HCT116 (cell line): ENCODE data around the gene ASPHD2. TPM values are rescaled to one million over a fixed set of nuclear protein-coding genes. Genes with fewer than 3 reads are reported as not detected.

ENCODE experiments used
- ATAC-seq: fragments of 200-7000 bp; cut with Tn5 transposase; 2 replicates; pipeline ENCODE4 v1.9.1; 2020; ENCODE audit warnings: mild to moderate bottlenecking, moderate library complexity
- BruUV-seq: library from RNA; stranded (reverse); fragments of 400-500 nt; replicated peaks from 2 replicates; lab custom pipeline; 2021; lab: Mats Ljungman, UMichigan
- CTCF ChIA-PET: fragments of 300-600 bp; sonication (Branson Sonifier 250); formaldehyde crosslinking; loops from one replicate; lab custom pipeline; 2021; ENCODE audit warnings: antibody characterized with exemption; lab: Charles Lee
- POLR2A ChIA-PET: fragments of 300-600, 350-600 bp; sonication (Branson Sonifier 250); formaldehyde crosslinking; loops from one replicate; lab custom pipeline; 2021; ENCODE audit warnings: antibody characterized with exemption; lab: Charles Lee
- RAD21 ChIA-PET, 2 experiments: fragments of 300-600 bp; sonication (Branson Sonifier 250); formaldehyde crosslinking; loops; one replicate each; lab custom pipeline; 2023; ENCODE audit warnings: low total read pairs in 2 of 2; ENCODE audit not compliant: uncharacterized antibody in 2 of 2, unreplicated experiment in 2 of 2, low non-redundant PET in 1 of 2; lab: Charles Lee
- DNase-seq: peaks from one replicate; pipeline ENCODE4 v3.0.0-alpha.2; 2010; ENCODE audit warnings: low read depth, low spot score
- H2AFZ ChIP-seq: fragments of 200-600 bp; shearing (Covaris generic), sonication (generic); 2 replicates; pipeline ENCODE4 v1.6.1; 2017; ENCODE audit warnings: low read depth, mixed run types, mixed read lengths, antibody characterized with exemption, low read length; ENCODE audit not compliant: poor library complexity, severe bottlenecking
- H3K27ac ChIP-seq: 2 replicates; pipeline ENCODE4 v1.5.1; 2012; ENCODE audit warnings: low read depth, low read length
- H3K27me3 ChIP-seq: fragments of 200-600 bp; sonication (generic); 2 replicates; pipeline ENCODE4 v1.6.1; 2016; ENCODE audit warnings: mixed run types, low read length, mixed read lengths; ENCODE audit not compliant: insufficient read depth
- H3K36me3 ChIP-seq, 2 experiments: fragments of 200-500 bp in 1 of 2; fragments of 200-600 bp in 1 of 2; sonication (Bioruptor generic) in 1 of 2; sonication (generic) in 1 of 2; 2 replicates each; pipeline versions ENCODE4 v1.5.1 to v1.6.1; 2014 to 2016; ENCODE audit warnings: low read length in 2 of 2, inconsistent platforms in 1 of 2, mixed read lengths in 1 of 2, mixed run types in 1 of 2; ENCODE audit not compliant: insufficient read depth in 2 of 2, control insufficient read depth in 1 of 2
- H3K4me1 ChIP-seq, 2 experiments: fragments of 200-600 bp in 1 of 2; sonication (generic) in 1 of 2; 2 replicates each; pipeline versions ENCODE4 v1.5.1 to v1.6.1; 2012 to 2017; ENCODE audit warnings: low read length in 2 of 2, inconsistent platforms in 1 of 2, mild to moderate bottlenecking in 1 of 2, mixed read lengths in 1 of 2, mixed run types in 1 of 2, moderate library complexity in 1 of 2; ENCODE audit not compliant: insufficient read depth in 2 of 2, control insufficient read depth in 1 of 2
- H3K4me2 ChIP-seq: fragments of 200-600 bp; sonication (generic); 2 replicates; pipeline ENCODE4 v1.6.1; 2017; ENCODE audit warnings: mixed run types, low read length, mixed read lengths
- H3K4me3 ChIP-seq, 2 experiments: fragments of 200-600 bp in 1 of 2; sonication (generic) in 1 of 2; replicated peaks in 1 of 2; 2 replicates each; pipeline ENCODE4 v1.5.1; 2011 to 2016; ENCODE audit warnings: low read length in 2 of 2, control low read depth in 1 of 2, low read depth in 1 of 2, mild to moderate bottlenecking in 1 of 2, mixed read lengths in 1 of 2, mixed run types in 1 of 2
- H3K79me2 ChIP-seq: fragments of 200-600 bp; sonication (generic); 2 replicates; pipeline ENCODE4 v1.6.1; 2017; ENCODE audit warnings: mild to moderate bottlenecking, mixed run types, low read length, moderate library complexity, mixed read lengths; ENCODE audit not compliant: insufficient read depth
- H3K9ac ChIP-seq: fragments of 200-600 bp; sonication (generic); 2 replicates; pipeline ENCODE4 v1.6.1; 2016; ENCODE audit warnings: low read length, mixed read lengths
- H3K9me2 ChIP-seq: fragments of 200-600 bp; sonication (generic), shearing (Covaris generic); 2 replicates; pipeline ENCODE4 v1.6.1; 2017; ENCODE audit warnings: mixed run types, mild to moderate bottlenecking, moderate library complexity; ENCODE audit not compliant: insufficient read depth
- H3K9me3 ChIP-seq, 2 experiments: fragments of 200-500 bp in 1 of 2; fragments of 200-600 bp in 1 of 2; sonication (Bioruptor generic) in 1 of 2; sonication (generic) in 1 of 2; 2 replicates each; pipeline ENCODE4 v1.6.1; 2014 to 2017; ENCODE audit warnings: low read length in 2 of 2, mixed read lengths in 2 of 2, inconsistent platforms in 1 of 2, low read depth in 1 of 2, mild to moderate bottlenecking in 1 of 2, mixed run types in 1 of 2, moderate library complexity in 1 of 2; ENCODE audit not compliant: control insufficient read depth in 1 of 2, insufficient read depth in 1 of 2
- H4K20me1 ChIP-seq: fragments of 200-600 bp; sonication (generic), shearing (Covaris generic); 2 replicates; pipeline ENCODE4 v1.6.1; 2017; ENCODE audit warnings: mixed run types, mild to moderate bottlenecking, moderate library complexity; ENCODE audit not compliant: insufficient read depth
- ELF1 ChIP-seq: IDR thresholded peaks from 2 replicates; pipeline ENCODE4 v1.6.1; 2012; ENCODE audit warnings: low read depth, borderline replicate concordance
- EZH2 ChIP-seq: fragments of 200-600 bp; sonication (generic); IDR thresholded peaks from 2 replicates; pipeline ENCODE4 v1.6.1; 2017; ENCODE audit warnings: antibody characterized with exemption, mixed run types
- FOSL1 ChIP-seq: IDR thresholded peaks from 2 replicates; pipeline ENCODE4 v1.6.1; 2012; ENCODE audit warnings: low read depth
- POLR2A ChIP-seq: IDR thresholded peaks from 2 replicates; pipeline ENCODE4 v1.7.0; 2011; ENCODE audit warnings: borderline replicate concordance; ENCODE audit not compliant: insufficient read depth, insufficient read length; ENCODE audit errors: extremely low read depth
- RAD21 ChIP-seq: IDR thresholded peaks from 2 replicates; pipeline ENCODE4 v1.6.1; 2012; ENCODE audit warnings: low read depth, mild to moderate bottlenecking
- SIN3A ChIP-seq: IDR thresholded peaks from 2 replicates; pipeline ENCODE4 v1.6.1; 2012; ENCODE audit warnings: low read depth
- SRF ChIP-seq: IDR thresholded peaks from 2 replicates; pipeline ENCODE4 v1.6.1; 2012; ENCODE audit warnings: low read depth
- TCF7L2 ChIP-seq: IDR thresholded peaks from 2 replicates; pipeline ENCODE4 v1.7.0; 2011; ENCODE audit warnings: borderline replicate concordance, inconsistent platforms; ENCODE audit not compliant: insufficient read depth, insufficient read length; ENCODE audit errors: extremely low read depth
- ZFX ChIP-seq: fragments of 450-650 bp; IDR thresholded peaks from 2 replicates; pipeline ENCODE4 v1.6.1; 2017
- ZNF274 ChIP-seq: fragments of 200-500 bp; sonication (Bioruptor generic); IDR thresholded peaks from 2 replicates; pipeline ENCODE4 v1.6.1; 2014; ENCODE audit warnings: mild to moderate bottlenecking, low read depth, low read length, inconsistent platforms
- intact Hi-C: fragments of 100-400 bp; cut with micrococcal nuclease; formaldehyde crosslinking; loops from 2 replicates; pipeline ENCODE4 v1.10.0; 2022
- total RNA-seq: library from RNA; stranded (reverse); gene quantifications from one replicate; pipeline ENCODE4 v1.2.1, GENCODE V29; 2021; ENCODE audit not compliant: unreplicated experiment
- TF ChIP-seq, protein P1 (sequence below): IDR thresholded peaks from 2 replicates; pipeline ENCODE4 v1.6.1; 2011; ENCODE audit warnings: mild to moderate bottlenecking, low read length, moderate library complexity; ENCODE audit not compliant: insufficient replicate concordance; ENCODE audit errors: extremely low read depth
- TF ChIP-seq, protein P2 (sequence below), 3 experiments: fragments of 200-600 bp in 1 of 3; sonication (generic) in 1 of 3; IDR thresholded peaks in 2 of 3; conservative IDR thresholded peaks in 1 of 3; 2 replicates each; pipeline ENCODE4 v1.5.1; 2012 to 2017; ENCODE audit warnings: low read depth in 2 of 3, low read length in 2 of 3, antibody characterized with exemption in 1 of 3, borderline replicate concordance in 1 of 3, control low read depth in 1 of 3, mild to moderate bottlenecking in 1 of 3, mixed read lengths in 1 of 3, mixed run types in 1 of 3, moderate library complexity in 1 of 3; ENCODE audit not compliant: insufficient read depth in 1 of 3
- TF ChIP-seq, protein P3 (sequence below): IDR thresholded peaks from 2 replicates; pipeline ENCODE4 v1.6.1; 2012
- TF ChIP-seq, protein P4 (sequence below): IDR thresholded peaks from 2 replicates; pipeline ENCODE4 v1.6.1; 2012

The ASPHD2 gene
- total RNA-seq, 1 experiment from 2014 or later, result 4.1 TPM

DNA sequence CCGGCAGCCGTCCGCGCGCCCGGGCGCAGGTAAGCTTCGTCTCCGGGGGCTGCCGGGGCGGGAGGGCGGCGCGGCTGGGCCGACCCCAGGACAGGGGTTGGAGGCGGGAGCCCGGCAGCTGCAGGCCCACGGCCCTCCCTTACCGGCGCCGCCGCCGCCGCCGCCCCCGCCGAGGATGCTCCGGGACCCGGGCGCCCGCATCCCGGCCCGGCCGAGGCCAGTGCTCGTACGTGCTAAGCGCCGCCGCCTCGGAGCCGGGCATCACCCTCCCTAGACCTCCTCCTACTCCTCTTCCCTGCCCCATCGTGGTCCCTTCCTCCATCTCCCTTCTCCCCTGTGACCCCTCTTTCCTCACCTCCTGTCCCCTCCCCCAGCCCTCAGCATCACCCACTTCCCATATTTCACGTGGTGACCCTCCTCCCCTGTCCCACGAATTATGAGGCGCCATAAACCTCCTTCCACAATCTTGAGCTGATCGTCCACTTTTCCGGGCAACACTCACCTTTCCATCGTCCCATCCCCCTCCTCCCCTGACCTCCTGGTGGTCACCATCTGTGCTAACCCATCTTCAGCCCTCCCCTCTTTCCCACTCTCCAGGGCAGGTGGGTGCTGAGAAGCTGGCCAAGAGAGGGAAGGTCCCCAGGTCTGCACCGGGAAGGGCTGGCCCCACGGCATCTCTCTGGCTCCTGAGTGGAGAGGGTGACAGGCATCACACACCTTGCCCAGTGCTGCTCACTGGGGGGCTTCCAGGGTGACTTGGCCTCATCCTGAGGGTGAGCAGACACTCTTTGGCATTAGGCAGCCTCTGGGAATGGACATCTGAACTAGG, 612 bp downstream of the ASPHD2 start:
- ChIA-PET CTCF (interaction anchor here (1.0 to 1.7 kb wide), 4 partner anchors 8 to 65 kb away, joined by 3 to 6 read pairs (median 3); no protein-coding TSS in a partner anchor), RAD21 (no interaction called here), POLR2A (no interaction called here)
- H3K36me3 ChIP-seq, result peaks cover 0 to 6% of the 10 kb centered on the region in 2 experiments; a peak in 1 of 4 replicates
- no peak overlapping the region for H2AFZ ChIP-seq
- intact Hi-C loops, result no loop called here
- peak overlapping the region; percentile 18; the same call in 1 of the 2 replicates for H3K27ac ChIP-seq
- no peaks in the 10 kb centered on the region; the same call in 1 of the 2 replicates for H3K27me3 ChIP-seq
- H4K20me1 ChIP-seq, result no peaks in the 10 kb centered on the region
- no peaks in the 10 kb centered on the region for H3K79me2 ChIP-seq
- H3K9me3 ChIP-seq, result no peaks in the 10 kb centered on the region
- H3K4me2 ChIP-seq, result peak overlapping the region; percentile 89
- H3K9ac ChIP-seq, result peak overlapping the region; percentile 46
- no TSS peak for BruUV-seq
- H3K9me2 ChIP-seq, result no peaks in the 10 kb centered on the region
- TF ChIP-seq ZNF274, result no peak
- peak; percentile 24; the same call in 1 of the 2 replicates for TF ChIP-seq ZFX
- H3K4me3 ChIP-seq, result peak overlapping the region; percentile 67 to 71
- ATAC-seq, result peak; percentile 50
- H3K4me1 ChIP-seq, result peaks cover 6 to 17% of the 10 kb centered on the region in 2 experiments
- DNase-seq, result no peak

DNA sequence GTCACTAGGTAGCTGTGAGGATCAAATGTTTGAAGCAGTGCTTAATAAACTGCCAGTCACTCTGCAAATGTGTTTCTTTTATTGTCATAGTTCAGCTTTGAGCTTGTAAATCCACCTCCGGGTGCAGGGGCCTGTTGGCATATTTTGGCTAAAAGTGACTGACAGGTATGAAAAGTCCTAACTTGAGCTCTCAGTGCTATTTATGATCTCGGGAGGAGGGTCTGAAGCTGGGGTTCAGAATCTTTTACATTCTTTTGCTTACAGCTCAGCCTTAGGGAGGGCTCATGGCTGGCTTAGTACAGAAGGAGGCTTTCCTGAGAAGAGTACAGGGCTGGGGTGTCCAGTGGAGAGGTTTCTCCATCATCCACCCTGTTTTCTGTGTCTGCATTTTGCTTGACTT, 1.5 kb downstream of the ASPHD2 start:
- Histone ChIP-seq H3K27ac (no peak overlapping the region), H3K4me3 (0 out of 4 replicates have a peak overlapping the region, but pooled peaks of 1 of the 2 experiments have one; percentile 71), H3K9me2 (no peaks in the 10 kb centered on the region), H4K20me1 (no peaks in the 10 kb centered on the region), H3K4me2 (peak overlapping the region; percentile 89), H3K79me2 (no peaks in the 10 kb centered on the region), H2AFZ (no peak overlapping the region), H3K36me3 (peaks cover 0 to 6% of the 10 kb centered on the region in 2 experiments; a peak in 1 of 4 replicates), H3K9me3 (no peaks in the 10 kb centered on the region), H3K27me3 (no peaks in the 10 kb centered on the region; the same call in 1 of the 2 replicates), H3K4me1 (peaks cover 6 to 17% of the 10 kb centered on the region in 2 experiments), H3K9ac (no peak overlapping the region)
- ChIA-PET POLR2A (interaction anchor here (0.6 kb wide), 1 partner anchor 440 kb away, joined by 3 read pairs; no protein-coding TSS in a partner anchor), CTCF (interaction anchor here (1.1 to 1.7 kb wide), 3 partner anchors 29 to 66 kb away, joined by 3 to 6 read pairs (median 4); no protein-coding TSS in a partner anchor), RAD21 (no interaction called here)
- DNase-seq (no peak), ATAC-seq (no peak)
- intact Hi-C loops, result no loop called here
- no TSS peak for BruUV-seq
- TF ChIP-seq RAD21 (no peak), SIN3A (no peak), TCF7L2 (no peak), ZFX (no peak), POLR2A (no peak), FOSL1 (no peak), ELF1 (no peak), EZH2 (no peak), SRF (no peak)
- TF ChIP-seq, protein P1, sequence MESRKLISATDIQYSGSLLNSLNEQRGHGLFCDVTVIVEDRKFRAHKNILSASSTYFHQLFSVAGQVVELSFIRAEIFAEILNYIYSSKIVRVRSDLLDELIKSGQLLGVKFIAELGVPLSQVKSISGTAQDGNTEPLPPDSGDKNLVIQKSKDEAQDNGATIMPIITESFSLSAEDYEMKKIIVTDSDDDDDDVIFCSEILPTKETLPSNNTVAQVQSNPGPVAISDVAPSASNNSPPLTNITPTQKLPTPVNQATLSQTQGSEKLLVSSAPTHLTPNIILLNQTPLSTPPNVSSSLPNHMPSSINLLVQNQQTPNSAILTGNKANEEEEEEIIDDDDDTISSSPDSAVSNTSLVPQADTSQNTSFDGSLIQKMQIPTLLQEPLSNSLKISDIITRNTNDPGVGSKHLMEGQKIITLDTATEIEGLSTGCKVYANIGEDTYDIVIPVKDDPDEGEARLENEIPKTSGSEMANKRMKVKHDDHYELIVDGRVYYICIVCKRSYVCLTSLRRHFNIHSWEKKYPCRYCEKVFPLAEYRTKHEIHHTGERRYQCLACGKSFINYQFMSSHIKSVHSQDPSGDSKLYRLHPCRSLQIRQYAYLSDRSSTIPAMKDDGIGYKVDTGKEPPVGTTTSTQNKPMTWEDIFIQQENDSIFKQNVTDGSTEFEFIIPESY, result no peak
- TF ChIP-seq, protein P2, sequence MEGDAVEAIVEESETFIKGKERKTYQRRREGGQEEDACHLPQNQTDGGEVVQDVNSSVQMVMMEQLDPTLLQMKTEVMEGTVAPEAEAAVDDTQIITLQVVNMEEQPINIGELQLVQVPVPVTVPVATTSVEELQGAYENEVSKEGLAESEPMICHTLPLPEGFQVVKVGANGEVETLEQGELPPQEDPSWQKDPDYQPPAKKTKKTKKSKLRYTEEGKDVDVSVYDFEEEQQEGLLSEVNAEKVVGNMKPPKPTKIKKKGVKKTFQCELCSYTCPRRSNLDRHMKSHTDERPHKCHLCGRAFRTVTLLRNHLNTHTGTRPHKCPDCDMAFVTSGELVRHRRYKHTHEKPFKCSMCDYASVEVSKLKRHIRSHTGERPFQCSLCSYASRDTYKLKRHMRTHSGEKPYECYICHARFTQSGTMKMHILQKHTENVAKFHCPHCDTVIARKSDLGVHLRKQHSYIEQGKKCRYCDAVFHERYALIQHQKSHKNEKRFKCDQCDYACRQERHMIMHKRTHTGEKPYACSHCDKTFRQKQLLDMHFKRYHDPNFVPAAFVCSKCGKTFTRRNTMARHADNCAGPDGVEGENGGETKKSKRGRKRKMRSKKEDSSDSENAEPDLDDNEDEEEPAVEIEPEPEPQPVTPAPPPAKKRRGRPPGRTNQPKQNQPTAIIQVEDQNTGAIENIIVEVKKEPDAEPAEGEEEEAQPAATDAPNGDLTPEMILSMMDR (IDR thresholded peaks at IDR 0.05 in 2 of 3, conservative IDR thresholded peaks at IDR 0.05 in 1 of 3; ENCODE audit: borderline replicate concordance in 1 of 3, insufficient read depth in 1 of 3, low read depth in 2 of 3, low read length in 2 of 3), result no peak
- TF ChIP-seq, protein P3, sequence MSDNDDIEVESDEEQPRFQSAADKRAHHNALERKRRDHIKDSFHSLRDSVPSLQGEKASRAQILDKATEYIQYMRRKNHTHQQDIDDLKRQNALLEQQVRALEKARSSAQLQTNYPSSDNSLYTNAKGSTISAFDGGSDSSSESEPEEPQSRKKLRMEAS, result no peak
- TF ChIP-seq, protein P4, sequence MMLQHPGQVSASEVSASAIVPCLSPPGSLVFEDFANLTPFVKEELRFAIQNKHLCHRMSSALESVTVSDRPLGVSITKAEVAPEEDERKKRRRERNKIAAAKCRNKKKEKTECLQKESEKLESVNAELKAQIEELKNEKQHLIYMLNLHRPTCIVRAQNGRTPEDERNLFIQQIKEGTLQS, result no peak
